GM19455 (cell line): ENCODE data around the gene SLC1A6.
"Not testable (repeated sequence)": the region's sequence is repeated elsewhere in the genome, so short reads cannot be mapped to it uniquely, and the experiment has no call there.

Source experiments
- ATAC-seq: cut with Tn5 transposase; IDR thresholded peaks from one replicate; pipeline ENCODE4 v1.9.1; 2021; ENCODE audit not compliant: unreplicated experiment

Gene SLC1A6

DNA sequence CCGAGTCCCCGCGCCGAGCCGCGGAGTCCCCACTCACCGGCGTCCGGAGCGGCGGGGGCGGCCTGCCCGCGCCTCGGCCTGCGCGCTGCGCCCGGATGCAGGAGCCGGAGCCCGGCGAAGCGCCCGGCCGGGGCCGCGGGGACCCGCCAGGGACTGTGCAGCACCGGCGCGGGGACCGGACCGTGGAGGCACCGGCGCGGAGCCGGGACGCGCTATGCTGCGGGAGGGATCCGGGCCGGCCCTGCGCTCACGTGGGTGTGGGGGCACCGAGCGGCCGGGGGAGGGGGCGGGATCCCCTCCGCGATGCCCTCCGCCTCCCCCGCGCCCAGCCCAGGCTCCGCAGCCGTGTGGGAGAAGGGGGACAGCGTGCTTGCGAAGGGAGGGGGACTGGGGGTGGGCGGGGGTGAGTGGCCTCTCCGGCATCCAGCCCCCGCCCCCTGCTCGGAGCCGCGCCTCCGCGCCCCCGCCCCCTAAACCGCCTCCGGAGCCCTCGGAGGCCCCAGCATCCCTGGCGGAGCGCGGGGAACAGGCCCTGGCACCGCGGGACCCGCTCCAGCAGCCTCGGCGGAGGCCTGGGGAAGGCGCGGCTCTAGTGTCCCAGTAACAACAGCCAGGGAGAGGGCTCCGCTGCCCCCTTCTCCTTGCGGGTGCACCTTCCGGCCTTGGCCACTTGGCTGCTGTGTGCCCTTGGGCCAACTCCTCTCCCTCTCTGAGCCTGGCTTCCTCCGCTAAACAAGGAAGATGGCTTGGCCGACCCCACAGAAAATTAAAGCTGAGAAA is at the start of gene SLC1A6:
Gene SLC1A6, minus strand, starts transcription at position 389 of the 780 bp plus-strand sequence. CDS start 6,954 bp downstream, outside the sequence.
- no peak for ATAC-seq

DNA sequence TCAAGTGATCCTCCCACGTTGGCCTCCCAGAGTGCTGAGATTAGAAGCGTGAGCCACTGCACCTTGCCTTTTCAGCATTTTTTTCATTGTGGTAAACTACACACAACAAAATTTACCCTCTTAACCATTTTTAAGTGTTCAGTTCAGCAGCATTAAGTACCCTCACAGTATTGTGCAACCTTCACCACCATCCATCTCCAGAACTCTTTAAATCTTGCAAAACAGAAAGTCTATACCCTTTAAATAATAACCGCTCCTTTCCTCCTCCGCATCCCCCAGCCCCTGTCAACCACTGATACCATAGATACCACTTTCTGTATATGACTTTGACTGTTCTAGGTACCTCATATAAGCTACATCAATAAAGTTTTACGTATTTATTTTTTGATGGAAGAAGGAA is 48.8 kb upstream of the SLC1A6 start:
- ATAC-seq: no peak

DNA sequence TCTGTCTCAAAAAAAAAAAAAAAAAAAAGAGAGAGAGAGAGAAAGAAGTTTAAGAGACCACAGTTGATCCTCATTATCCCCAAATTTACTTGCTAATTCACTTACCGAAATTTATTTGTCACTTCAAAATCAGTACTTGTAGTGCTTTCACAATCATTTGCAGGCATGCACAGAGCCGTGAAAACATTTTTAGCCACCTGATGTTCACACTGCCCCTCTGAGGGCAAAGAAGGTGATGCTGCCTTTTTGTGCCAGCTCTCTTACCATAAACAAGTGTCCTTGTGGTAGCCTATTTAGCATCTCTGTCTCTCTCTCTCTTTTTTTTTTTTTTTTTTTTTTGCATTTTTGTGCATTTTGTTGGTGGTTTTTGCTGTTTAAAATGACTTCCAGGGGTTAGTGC is 45.6 kb upstream of the SLC1A6 start:
- ATAC-seq: no peak

DNA sequence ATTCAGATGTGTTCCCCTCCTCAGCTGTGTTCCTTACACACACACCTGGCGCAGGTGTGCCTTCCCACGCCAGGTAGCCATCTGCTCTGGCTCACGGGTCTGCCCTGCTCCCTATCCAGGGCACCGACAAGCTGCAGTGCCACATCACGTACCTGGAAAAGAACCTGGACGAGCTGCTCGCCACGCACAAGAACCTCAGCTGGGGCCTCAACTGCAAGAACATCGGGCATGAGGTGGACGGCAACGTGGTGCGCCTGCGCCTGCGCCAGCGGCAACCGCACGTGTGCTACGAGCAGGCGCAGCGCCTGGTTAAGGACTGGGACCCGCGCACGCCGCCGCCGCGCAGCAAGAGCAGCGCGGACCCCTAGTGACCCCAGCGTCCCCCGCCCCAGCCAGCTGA is 43.1 kb upstream of the SLC1A6 start:
- no peak for ATAC-seq

DNA sequence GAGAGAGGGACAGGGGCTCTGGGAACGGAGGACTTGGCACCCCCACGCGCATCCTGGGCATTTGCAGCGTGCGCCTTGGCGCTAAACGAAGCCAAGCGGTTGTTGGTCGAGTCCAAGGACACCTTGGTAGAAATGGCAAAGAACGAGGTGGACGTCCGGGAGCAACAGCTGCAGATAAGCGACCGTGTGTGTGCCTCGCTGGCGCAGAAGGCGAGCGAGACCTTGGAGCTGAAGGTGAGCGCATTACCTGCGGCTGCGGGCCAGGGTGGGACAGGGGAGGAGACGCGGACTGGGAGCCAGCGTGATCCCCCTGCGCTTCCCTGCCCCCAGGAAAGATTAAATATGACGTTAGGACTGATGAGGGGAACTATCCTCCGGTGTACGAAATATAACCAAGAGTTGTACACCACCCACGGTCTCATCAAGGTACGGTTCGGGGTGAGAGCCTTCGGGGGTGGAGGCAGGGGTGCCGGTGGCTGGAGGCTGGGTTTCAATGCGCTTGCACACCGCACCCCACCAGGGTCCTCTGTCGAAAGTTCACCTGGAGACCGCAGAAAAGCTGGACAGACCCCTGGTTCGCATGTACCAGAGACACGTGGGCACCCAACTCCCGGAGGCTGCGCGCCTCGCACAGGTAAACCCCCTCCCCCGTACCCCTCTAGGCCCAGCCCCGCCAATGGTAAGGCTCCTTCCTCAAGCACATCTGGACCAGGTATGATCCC is 41.8 kb upstream of the SLC1A6 start:
- no peak for ATAC-seq

DNA sequence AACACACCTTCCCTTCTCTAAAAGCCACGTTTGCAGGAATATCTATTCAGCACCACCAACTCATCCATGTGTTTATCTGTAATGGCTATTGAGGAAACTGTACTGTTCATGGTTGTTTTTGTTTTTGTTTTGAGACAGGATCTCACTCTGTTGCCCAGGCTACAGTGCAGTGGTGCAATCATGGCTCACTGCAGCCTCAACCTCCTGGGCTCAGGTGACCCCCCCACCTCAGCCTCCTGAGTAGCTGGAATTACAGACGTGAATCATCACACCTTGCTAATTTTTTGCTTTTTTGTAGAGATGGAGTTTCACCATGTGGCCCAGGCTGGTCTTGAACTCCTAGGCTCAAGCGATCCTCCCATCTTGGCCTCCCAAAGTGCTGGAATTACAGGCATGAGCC is 39.2 kb upstream of the SLC1A6 start:
- ATAC-seq: not testable (repeated sequence)

DNA sequence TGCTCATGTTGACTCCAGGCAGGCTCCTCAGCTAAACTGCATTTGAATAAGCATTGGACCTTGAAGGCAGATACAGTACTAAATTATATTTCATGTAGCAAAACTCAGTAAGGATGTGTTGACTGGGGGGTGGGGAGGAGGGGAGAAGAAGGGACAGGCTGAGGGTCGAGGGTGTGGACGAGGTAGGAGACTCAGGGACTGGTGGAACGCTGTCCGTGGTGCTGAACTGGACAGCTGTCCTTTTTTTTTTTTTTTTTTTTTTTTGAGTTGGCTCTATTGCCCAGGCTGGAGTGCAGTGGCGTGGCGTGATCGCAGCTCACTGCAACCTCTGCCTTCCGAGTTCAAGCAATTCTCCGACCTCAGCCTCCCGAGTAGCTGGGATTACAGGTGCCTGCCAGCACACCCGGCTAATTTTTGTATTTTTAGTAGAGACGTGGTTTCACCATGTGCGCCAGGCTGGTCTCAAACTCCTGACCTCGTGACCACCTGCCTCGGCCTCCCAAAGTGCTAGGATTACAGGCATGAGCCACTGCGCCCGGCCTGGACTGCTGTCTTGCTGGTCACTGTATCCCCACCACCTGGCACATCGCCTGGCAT is 36.4 kb upstream of the SLC1A6 start:
- ATAC-seq: no peak

DNA sequence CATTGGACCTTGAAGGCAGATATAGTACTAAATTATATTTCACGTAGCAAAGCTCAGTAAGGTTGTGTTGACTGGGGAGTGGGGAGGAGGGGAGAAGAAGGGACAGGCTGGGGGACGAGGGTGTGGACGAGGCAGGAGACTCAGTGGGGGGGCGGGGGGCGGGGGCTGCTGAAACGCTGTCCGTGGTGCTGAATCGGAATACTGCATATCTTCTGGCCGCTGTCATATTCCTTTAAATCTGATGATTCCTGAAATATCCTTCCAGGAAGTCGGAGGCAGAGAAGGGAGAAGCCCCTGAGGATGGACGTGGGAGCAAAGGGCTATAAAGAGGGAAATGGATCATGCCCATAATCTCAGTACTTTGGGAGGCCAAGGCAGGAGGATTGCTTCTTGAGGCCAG is 34.9 kb upstream of the SLC1A6 start:
- no peak for ATAC-seq

DNA sequence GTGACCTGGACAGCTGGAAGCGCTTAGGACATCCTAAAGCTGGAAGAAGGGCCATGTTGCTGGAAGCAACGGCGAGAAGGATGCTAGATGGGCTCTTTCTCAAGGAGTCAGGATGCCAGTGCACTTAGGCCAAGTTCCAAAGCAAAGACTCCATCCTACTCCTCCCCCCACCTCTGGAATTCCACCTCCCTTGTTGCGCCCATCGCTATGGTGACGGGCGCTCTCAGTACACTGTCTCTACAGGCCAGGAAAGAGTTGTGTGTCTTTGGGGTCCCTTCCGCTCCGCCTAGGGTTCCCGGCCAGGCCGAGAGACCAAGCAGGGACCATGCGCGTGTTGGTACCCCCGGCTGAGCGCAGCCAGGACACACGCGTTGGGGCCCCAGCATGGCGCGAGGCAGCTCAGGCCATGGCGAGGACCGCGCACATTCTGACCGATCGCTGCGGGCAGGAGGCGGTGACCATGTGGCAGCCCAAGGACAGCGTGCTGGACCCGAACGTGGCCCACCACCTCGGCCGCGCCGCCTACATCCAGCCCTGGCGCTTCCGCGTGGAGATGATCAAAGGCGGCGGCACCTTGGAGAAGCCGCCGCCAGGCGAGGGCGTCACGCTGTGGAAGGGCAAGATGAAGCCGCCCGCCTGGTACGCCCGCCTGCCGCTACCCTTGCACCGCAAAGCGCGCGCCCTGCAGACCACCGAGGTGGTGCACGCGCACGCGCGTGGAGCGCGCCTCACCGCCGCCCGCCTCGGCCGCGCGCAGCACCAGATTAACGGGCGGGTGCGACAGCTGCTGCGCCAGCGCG is 31.0 kb upstream of the SLC1A6 start:
- ATAC-seq: no peak

DNA sequence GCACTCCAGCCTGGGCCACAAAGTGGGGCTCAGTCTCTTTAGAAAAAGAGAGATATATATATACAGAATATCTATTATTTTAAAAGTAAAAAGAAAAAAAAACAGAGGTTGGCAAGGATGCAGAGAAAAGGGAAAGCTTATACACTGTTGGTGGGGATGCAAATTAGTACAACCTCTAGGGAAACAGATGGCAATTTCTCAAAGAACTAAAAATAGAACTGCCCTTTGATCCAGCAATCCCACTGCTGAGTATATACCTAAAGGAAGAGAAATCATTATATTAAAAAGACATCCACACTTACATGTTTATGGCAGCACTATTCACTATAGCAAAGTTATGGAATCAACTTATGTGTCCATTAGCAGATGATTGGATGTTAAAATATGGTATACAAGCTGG is 28.6 kb upstream of the SLC1A6 start:
- no peak for ATAC-seq

DNA sequence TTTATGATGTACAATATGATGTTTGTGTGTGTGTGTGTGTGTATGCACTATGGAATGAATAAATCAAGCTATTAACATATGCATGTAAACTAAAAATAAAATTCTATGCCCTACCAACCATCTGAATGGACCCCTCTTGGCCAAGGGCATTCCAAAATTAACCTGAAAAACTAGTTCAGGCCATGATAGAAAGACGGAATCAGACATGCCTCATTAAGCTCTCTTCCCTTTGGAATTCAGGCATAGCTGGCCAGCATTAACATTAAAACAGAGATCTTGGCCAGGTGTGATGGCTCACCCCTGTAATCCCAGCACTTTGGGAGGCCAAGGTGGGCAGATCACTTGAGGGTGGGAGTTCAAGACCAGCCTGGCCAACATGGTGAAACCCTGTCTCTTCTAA is 18.3 kb upstream of the SLC1A6 start:
- no peak for ATAC-seq

DNA sequence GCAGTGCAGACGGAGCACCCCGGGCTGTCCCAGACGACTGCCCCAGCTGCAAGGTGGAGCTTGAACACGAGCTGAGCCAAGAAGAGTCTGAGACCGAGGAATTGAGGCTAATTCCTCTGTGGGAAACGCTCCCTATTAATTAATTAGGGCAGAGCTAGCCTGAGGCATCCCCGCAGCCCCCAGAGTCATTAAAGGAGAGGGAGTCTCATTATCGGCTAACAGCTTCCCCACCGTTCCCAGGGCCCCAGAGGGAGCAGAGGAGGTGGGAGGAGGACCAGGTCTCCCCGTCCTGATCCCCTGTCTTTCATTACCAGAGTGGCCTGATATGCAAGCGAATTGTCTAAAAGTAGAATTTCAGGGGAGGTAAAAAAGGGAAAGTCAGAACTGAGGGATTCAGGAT is 13.1 kb upstream of the SLC1A6 start:
- ATAC-seq: no peak

DNA sequence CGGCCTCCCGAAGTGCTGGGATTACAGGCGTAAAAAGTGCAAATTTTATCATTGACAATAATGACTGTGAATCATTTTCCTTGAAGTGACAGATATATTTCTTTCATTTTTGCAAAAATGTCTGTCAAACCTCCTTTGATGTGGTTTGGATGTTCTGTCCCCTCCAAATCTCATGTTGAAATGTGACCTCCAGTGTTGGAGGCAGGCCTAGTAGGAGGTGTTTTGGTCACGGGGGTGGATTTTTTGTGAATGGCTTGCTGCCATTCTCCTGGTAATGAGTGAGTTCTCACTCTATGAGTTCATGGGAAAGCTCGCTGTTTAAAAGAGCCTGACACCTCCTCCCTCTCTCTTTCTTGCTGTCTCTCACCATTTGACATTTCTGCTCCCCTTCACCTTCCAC is 5.5 kb upstream of the SLC1A6 start:
- ATAC-seq: no peak

DNA sequence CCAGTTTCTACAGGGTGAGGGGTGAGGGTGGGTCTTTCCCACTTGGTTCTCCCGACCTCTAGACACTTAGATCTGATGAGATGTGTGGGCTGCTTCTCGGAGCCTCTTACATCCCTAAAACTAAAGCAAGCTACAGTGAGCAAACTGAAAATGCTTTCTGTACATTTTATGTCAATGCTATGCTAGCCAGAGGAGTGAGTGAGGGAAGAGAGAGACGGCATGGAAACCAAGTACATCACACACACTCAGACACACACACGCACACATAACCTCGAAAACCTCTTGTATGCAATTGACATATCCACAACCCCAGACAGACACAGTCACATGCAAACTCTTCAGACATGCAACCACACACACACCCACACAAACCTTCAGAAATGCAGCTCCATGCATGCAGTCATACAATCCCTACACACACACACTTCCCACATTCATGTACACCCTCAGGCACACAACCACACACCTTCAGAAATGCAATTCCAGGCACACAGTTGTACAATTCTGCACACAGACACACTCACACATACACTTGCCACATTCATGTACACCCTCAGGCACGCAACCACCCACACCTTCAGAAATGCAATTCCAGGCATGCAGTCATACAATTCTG is 1.4 kb downstream of the SLC1A6 start:
- no peak for ATAC-seq

DNA sequence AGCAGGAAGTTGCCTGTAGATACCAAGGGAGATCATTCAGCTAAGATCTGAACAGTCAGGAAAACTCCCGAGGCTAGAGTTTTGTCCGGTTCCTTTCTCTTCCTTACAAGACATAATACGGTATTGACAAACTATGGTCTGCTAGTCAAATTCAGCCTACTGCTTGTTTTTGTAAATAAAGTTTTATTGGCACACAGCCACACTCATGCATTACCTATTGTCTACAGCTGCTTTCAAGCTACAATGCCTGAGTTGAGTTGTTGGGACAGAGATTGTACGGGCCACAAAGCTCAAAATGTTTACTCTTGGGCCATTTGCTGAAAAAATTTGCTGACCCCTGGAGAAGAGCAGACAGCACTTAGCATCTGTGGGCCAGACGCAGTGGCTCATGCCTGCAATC is 2.5 kb downstream of the SLC1A6 start:
- no peak for ATAC-seq

DNA sequence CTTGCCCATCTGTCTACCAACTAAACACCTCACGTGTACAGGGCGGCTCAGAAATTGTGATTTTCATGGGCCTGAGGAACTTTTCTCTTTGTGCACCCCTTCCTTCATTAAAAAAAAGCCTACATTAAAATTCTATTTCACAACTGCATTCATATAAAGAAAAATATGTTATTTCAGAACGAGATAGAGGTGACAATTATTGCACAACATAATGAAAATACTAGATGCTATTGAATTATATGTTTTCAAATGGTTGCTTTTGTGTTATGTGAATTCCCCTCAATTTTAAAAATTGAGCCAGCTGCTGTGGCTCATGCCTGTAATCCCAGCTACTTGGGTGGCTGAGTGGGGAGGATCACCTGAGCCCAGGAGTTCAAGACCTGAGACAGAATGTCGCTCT is 5.2 kb downstream of the SLC1A6 start:
- ATAC-seq: no peak

DNA sequence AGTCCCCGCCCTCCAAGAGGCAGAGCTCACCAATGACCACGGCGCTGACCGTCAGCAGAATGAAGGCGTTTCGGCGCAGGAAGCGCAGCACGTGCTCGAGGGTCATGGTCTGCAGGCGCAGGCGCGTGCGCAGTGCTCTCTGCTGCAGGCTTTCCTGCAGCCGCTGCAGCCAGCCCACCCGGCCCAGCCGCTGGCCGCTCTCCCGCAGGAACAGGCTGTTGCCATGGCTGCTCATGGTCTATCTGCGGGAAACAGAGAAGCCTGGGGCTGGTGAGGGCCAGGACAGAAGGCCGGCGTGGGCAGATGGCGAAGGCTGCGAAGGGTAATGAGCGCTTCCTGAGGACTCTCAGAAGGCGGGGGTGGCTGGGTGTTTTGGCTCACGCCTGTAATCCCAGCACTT is 7.0 kb downstream of the SLC1A6 start:
- no peak for ATAC-seq

DNA sequence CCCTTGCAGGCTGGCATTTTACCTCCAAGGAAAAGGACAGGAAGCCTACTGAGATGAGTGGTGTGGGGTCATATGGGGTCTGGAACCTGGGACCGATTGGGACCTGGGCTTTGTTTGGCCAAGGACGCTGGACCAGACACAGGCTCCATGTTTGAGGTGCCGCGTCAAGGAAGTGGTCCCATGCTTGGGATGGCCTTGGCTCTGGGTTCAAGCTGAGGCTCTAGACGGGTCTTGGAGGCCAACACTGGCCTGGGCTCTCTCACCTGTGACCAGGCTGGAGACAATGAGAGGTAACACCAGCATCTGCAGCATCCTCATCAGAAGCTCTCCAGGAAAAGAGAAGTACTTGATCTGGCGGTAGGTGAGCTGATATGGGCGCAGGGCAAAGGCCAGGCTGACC is 8.2 kb downstream of the SLC1A6 start:
- no peak for ATAC-seq

DNA sequence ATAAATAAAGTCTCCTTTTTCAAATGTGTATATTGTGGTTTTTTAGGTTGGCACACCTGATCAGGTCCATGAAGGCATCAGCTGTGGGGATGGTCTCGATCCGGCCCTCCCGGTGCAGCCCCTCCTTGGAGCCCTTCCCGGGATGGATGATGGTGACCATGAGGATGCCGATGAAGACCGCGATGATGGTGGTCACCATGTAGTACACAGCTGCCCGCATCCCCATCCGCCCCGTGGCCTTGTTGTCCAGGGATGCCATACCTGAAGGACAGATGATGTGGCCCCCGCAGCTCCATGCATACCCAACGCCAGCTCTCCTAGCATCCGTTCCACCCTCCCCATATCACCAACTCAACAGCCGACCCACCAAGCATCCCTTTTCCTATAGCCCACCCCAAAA is 11.4 kb downstream of the SLC1A6 start:
- no peak for ATAC-seq

DNA sequence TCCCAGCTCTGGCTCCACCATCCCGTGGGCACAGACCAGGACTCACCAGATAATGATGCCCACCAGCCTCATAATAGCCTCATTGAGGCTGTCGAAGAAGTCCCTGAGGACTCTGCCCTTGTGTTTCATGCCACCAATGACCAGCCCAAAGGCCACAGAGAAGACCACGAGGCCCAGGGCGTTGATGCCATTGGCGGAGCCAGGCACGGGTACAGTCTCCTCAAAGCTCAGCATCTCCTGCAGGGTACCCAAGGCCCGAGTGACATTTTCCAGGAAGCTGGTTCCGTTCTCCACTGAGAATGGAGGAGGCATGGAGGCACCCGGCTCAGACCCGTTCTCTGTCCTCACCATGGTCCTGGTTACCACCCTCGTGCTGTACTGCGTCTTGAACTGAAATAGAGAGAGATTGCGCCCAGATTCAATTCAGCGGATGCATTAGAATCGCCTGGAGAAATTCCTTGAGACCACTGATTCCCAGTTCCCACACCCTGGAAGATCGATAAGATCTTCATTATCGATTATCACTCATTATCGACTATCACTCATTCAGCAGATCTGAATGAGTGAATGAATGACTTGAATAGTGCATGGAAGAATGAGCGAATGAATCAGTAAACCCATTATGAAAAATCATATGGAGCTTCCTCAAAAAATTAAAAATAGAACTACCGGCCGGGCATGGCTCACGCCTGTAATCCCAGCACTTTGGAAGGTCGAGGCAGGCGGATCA is 17.5 kb downstream of the SLC1A6 start:
- no peak for ATAC-seq
